Stimulated activated CD8-positive, alpha-beta memory T cell treated with anti-CD3 and anti-CD28 coated beads, Interleukin-4, amount 100 ng/mL, for 24 hours (primary cell): ENCODE measurements around the gene ADNP2.

ENCODE experiments used
- DNase-seq: peaks from one replicate; pipeline ENCODE4 v3.0.0-alpha.2; 2020; ENCODE audit warnings: low read depth

ADNP2 gene

GRCh38 chr18:80172056-80172455, 63.0 kb downstream of the ADNP2 start:
- no peak for DNase-seq

GRCh38 chr18:80173060-80173459, 64.0 kb downstream of the ADNP2 start:
- DNase-seq, result no peak

GRCh38 chr18:80175451-80176204, 66.6 kb downstream of the ADNP2 start:
- peak; percentile 31 for DNase-seq

- no peak for DNase-seq
Observed at GRCh38 chr18:80176334-80177073, 67.4 kb downstream of the ADNP2 start.

GRCh38 chr18:80177128-80177527, 68.1 kb downstream of the ADNP2 start:
- no peak for DNase-seq

GRCh38 chr18:80178935-80179818, 70.1 kb downstream of the ADNP2 start:
- DNase-seq, result no peak

- DNase-seq, result no peak
Observed at GRCh38 chr18:80179857-80180558, 70.9 kb downstream of the ADNP2 start.

- DNase-seq, result no peak
Observed at GRCh38 chr18:80180778-80181564, 71.9 kb downstream of the ADNP2 start.

GRCh38 chr18:80181642-80182461, 72.8 kb downstream of the ADNP2 start:
- no peak for DNase-seq

- no peak for DNase-seq
Observed at GRCh38 chr18:80182855-80183254, 73.8 kb downstream of the ADNP2 start.

GRCh38 chr18:80183273-80184050, 74.4 kb downstream of the ADNP2 start:
- no peak for DNase-seq

- DNase-seq, result no peak
Observed at GRCh38 chr18:80184243-80184772, 75.2 kb downstream of the ADNP2 start.

GRCh38 chr18:80185545-80185944, 76.5 kb downstream of the ADNP2 start:
- no peak for DNase-seq

GRCh38 chr18:80187956-80188642, 79.0 kb downstream of the ADNP2 start:
- DNase-seq, result no peak

- DNase-seq, result no peak
Observed at GRCh38 chr18:80188643-80189530, 79.8 kb downstream of the ADNP2 start.

- DNase-seq, result no peak
Observed at GRCh38 chr18:80189531-80189865, 80.4 kb downstream of the ADNP2 start.
